GM23248 (cell line): Measurements from ENCODE around the gene RECQL.
"Not testable (repeated sequence)": the region's sequence is repeated elsewhere in the genome, so short reads cannot be mapped to it uniquely, and the experiment has no call there.

Experiments used
- EZH2 ChIP-seq: fragments of 200-600 bp; sonication (generic); IDR thresholded peaks from 2 replicates; pipeline ENCODE4 v1.6.1; 2018; ENCODE audit warnings: antibody characterized with exemption, mild to moderate bottlenecking; ENCODE audit not compliant: insufficient read depth, poor library complexity, severe bottlenecking
- EZH2phosphoT487 ChIP-seq: fragments of 200-600 bp; sonication (generic); IDR thresholded peaks from 2 replicates; pipeline ENCODE4 v1.6.1; 2018; ENCODE audit warnings: antibody characterized with exemption, moderate library complexity, mild to moderate bottlenecking, low read depth; ENCODE audit not compliant: insufficient read depth

- not testable (repeated sequence) for TF ChIP-seq EZH2, EZH2phosphoT487
Observed at GRCh38 chr12:21419009-21419699, 82.3 kb downstream of the RECQL start.
